Loucy (cell line): Measurements from ENCODE around the gene ALG8.
"Not testable (repeated sequence)": the region's sequence is repeated elsewhere in the genome, so short reads cannot be mapped to it uniquely, and the experiment has no call there.

Experiments
- CTCF ChIP-seq: fragments of 200-600 bp; sonication (generic); conservative IDR thresholded peaks from 2 replicates; pipeline ENCODE4 v1.5.1; 2014; ENCODE audit warnings: mild to moderate bottlenecking, antibody characterized with exemption, low read length
- EZH2phosphoT487 ChIP-seq: fragments of 200-600 bp; IDR thresholded peaks from 2 replicates; pipeline ENCODE4 v1.6.1; 2018; ENCODE audit warnings: antibody characterized with exemption, mild to moderate bottlenecking, moderate library complexity, borderline replicate concordance

DNA sequence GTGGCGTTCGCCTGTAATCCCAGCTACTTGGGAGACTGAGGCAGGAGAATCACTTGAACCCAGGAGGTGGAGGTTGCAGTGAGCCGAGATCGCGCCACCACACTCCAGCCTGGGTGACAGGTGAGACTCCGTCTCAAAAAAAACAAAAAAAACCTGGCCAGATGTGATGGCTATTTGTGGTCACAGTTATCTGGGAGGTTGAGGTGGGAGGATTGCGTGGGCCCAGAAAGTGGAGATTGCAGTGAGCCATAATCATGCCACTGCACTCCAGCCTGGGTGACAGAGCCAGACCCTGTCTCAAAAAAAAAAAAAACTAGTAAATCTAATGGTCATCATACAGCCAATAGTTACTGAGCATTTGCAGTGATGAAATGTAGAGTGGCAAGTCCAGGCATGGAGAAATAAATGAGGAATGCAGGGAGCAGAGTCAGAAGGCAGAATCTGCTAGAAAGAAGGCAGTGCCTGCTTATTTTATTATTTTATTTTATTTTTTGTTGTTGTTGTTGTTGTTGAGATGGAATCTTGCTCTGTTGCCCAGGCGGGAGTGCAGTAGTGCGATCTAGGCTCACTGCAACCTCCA is 79.6 kb downstream of the ALG8 start:
- TF ChIP-seq CTCF, EZH2phosphoT487: not testable (repeated sequence)
